ENCODE results near the gene SLC5A3. TPM values are rescaled to one million over a fixed set of nuclear protein-coding genes. Genes with fewer than 3 reads are reported as not detected.
A peak's percentile ranks its signal among the peaks of the same experiment; 100 is the strongest.

The SLC5A3 gene
- total RNA-seq, 2 experiments from 2014 or later = 22.3 to 23.7 TPM

DNA sequence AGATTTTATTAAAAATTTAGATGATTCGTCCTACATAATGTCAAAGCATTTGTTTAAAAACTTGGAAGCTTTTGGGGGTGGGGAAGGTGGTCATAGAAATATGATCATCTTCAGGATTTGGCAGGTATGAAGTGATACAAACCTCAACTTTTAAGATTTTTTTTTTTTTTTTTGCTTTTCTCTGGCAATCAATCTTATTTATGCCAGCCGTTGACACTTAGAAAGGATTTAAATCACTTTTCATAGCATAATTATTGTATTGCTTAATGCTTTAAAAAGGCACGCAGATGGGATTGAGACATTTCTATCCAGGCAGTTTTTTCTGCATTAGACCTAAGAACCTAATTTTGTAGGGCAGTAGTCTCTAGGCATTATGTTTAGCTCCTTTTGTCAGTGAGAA is 19.7 kb downstream of the SLC5A3 start:
- Mint-ChIP-seq H3K27me3 (no peaks in the 10 kb centered on the region), H3K27ac (no peak overlapping the region), H3K4me3 (no peak overlapping the region), H3K4me1 (peaks cover 36% of the 10 kb centered on the region), H3K36me3 (peaks cover 45% of the 10 kb centered on the region), H3K9me3 (no peaks in the 10 kb centered on the region)
- no peak for DNase-seq
- no peak for ATAC-seq (ENCODE audit: low read depth)
- POLR2A ChIA-PET = interaction anchor here (0.6 to 1.7 kb wide), 2 partner anchors 20 to 125 kb away, joined by 3 to 5 read pairs; partner anchors contain the start of genes MRPS6 and SLC5A3

DNA sequence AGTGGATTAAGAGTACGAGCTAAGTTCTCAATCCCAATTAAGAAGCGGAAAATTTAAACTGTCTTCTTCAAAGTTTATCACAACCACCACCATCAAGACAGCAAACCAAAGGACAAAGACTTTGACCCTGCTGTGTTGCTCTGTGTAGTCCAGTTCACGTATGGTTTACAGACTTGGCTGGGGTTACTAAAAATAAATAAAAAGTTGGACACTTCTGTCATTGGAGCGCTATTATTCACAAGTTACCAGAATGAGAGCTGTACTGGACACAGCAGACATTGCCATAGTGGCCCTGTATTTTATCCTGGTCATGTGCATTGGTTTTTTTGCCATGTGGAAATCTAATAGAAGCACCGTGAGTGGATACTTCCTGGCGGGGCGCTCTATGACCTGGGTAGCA is 21.6 kb downstream of the SLC5A3 start:
- no peak for DNase-seq
- no peak for ATAC-seq (ENCODE audit: low read depth)
- Mint-ChIP-seq H3K4me1 (peaks cover 32% of the 10 kb centered on the region), H3K27me3 (no peaks in the 10 kb centered on the region), H3K4me3 (no peak overlapping the region), H3K27ac (no peak overlapping the region), H3K9me3 (no peaks in the 10 kb centered on the region), H3K36me3 (peaks cover 53% of the 10 kb centered on the region)
- POLR2A ChIA-PET = no interaction called here

DNA sequence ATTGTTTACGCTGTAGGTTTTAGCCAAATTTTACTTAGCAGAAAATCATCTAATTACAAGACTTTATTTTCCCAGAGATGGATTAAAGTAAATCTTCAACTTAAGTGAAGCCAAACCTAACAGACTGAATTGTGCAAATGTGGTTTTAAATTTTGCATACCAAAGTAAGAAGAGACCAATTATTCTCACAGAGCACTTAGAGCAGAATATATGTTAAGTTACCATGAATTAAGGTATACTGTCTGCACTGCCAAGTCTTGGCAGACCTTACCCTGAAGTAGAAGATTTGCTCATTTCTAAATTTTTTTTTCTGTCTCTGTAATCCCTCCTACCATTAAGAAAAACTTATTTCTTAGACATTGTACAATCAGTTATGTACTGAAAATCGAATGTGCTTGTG is 24.1 kb downstream of the SLC5A3 start:
- DNase-seq (no peak), ATAC-seq (ENCODE audit: low read depth) (no peak)
- Mint-ChIP-seq H3K27me3 (no peaks in the 10 kb centered on the region), H3K36me3 (peaks cover 69% of the 10 kb centered on the region), H3K9me3 (no peaks in the 10 kb centered on the region), H3K27ac (no peak overlapping the region), H3K4me1 (peaks cover 33% of the 10 kb centered on the region), H3K4me3 (no peak overlapping the region)
- POLR2A ChIA-PET = no interaction called here

DNA sequence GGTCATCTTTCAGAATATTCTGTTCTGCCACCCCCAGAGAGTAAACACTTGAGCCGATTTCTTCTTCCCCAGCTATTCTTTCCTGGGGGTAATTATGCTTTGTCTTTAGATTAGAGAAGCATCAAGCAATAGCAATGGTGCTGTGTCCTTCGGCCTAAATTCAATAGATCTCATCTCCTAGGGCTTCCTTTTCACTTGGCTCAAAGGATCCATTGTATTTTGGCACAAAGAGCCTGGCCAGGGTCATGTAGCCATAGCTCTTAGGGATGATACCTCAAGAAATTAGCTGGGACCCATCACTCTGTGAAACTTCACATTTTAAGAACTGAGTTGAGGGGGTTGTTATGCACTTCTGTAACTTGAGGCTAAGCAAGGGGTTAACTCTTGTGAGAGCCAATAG is 27.0 kb downstream of the SLC5A3 start:
- no peaks in the 10 kb centered on the region for H3K27me3 Mint-ChIP-seq
- H3K27ac Mint-ChIP-seq = no peak overlapping the region
- DNase-seq = no peak
- H3K4me1 Mint-ChIP-seq = peaks cover 35% of the 10 kb centered on the region
- no peak for ATAC-seq (ENCODE audit: low read depth)
- peaks cover 75% of the 10 kb centered on the region for H3K36me3 Mint-ChIP-seq
- H3K4me3 Mint-ChIP-seq = no peak overlapping the region
- H3K9me3 Mint-ChIP-seq = no peaks in the 10 kb centered on the region
- POLR2A ChIA-PET = no interaction called here

DNA sequence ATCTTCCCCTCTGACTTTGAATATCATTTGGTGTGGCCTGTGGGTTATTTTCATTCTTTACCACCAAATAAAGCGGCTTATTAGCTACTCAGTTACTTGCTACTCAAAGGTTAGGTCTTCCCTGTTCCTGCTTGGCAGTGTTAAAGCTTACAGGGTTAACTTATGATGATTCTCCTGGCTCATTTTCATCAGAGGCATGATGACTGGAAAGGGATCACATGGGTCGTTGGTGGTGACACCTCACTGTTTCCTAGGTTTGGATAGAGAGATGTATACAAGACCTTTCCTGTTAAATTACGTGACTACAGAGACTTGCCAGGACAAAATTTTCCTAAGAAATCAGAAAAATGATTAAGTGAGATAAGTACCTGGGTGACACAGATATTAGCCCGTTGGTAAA is 27.4 kb downstream of the SLC5A3 start:
- H3K9me3 Mint-ChIP-seq = no peaks in the 10 kb centered on the region
- POLR2A ChIA-PET = no interaction called here
- DNase-seq (no peak), ATAC-seq (ENCODE audit: low read depth) (no peak)
- no peak overlapping the region for H3K4me3 Mint-ChIP-seq
- peaks cover 33% of the 10 kb centered on the region for H3K4me1 Mint-ChIP-seq
- no peaks in the 10 kb centered on the region for H3K27me3 Mint-ChIP-seq
- peaks cover 74% of the 10 kb centered on the region for H3K36me3 Mint-ChIP-seq
- no peak overlapping the region for H3K27ac Mint-ChIP-seq

DNA sequence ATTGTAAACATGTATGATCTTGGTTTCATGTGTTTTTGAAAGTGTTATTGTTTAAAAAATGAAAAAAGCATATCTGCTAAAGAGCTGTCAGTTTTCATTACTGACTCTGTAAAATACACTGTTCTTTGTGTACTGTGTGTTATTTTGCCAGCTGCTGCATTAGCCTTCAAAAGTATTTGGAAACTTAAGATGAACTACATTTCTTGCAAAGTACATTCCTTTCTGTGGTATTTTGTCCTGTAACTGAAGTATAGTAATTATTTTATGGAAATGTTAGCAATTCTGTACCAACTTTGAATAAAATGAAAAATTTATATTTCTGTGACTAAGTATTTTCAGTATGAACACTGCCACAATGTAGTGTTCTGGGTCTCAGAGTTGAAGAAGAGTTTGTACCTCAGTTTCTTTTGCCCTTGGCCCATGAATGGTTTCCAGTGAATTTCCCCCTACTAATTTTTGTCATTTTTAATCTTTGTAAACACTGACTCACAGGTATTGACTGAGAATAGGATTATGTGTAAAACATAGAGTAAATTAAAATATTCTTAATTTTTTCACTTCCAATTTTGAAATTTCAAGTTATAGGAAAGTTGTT is 32.7 kb downstream of the SLC5A3 start:
- Mint-ChIP-seq H3K4me1 (peaks cover 35% of the 10 kb centered on the region), H3K27me3 (no peaks in the 10 kb centered on the region), H3K4me3 (no peak overlapping the region), H3K27ac (no peak overlapping the region), H3K36me3 (peaks cover 63% of the 10 kb centered on the region), H3K9me3 (no peaks in the 10 kb centered on the region)
- ATAC-seq (ENCODE audit: low read depth) = no peak
- POLR2A ChIA-PET = no interaction called here
- DNase-seq = no peak

DNA sequence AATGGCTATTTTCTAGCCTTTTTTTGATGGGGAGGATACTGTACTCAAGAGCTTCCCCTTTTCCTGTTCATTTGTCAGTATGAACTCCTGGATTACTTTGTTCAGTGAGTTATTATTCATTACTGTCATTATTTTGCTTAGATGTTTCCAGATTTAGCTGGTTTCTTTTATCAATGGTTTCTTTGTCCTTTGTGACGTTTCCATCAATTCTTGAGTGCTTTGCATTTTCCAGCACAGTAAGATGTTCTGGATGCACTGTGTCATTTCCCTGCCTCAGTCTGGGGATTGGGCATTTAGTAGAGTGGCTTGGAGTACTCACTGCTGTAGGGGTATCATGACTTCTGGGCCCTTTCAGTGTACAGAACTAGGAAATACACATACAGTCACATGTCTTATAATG is 34.2 kb downstream of the SLC5A3 start:
- no peak for ATAC-seq (ENCODE audit: low read depth)
- peaks cover 68% of the 10 kb centered on the region for H3K36me3 Mint-ChIP-seq
- no peaks in the 10 kb centered on the region for H3K27me3 Mint-ChIP-seq
- POLR2A ChIA-PET = no interaction called here
- H3K4me1 Mint-ChIP-seq = peaks cover 35% of the 10 kb centered on the region
- no peak for DNase-seq
- no peak overlapping the region for H3K27ac Mint-ChIP-seq
- no peak overlapping the region for H3K4me3 Mint-ChIP-seq
- H3K9me3 Mint-ChIP-seq = no peaks in the 10 kb centered on the region

DNA sequence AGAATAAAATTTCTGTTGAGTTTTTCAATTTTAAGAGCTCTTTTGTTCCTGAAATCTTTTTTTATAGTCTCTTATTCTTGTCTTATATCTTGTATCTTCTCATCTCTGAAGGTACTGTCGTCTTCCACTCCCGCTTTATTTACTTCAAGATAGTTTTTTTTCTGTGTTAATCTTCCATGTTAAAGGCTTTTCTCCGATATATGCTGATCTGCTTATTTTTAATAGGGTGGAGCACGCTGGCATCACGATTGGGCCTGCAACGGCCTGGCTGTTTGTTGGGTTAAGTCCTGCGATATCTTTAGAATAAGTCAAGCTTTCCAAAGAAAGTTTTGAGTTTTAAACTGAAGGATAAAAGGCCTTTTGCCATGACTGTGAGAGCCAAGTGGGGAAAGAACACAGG is 35.7 kb downstream of the SLC5A3 start:
- H3K36me3 Mint-ChIP-seq = peaks cover 65% of the 10 kb centered on the region
- no peaks in the 10 kb centered on the region for H3K9me3 Mint-ChIP-seq
- H3K4me1 Mint-ChIP-seq = peaks cover 43% of the 10 kb centered on the region
- POLR2A ChIA-PET = interaction anchor here (1.5 kb wide), 1 partner anchor 8 kb away, joined by 4 read pairs; no protein-coding TSS in a partner anchor
- ATAC-seq (ENCODE audit: low read depth) = no peak
- DNase-seq = no peak
- H3K27ac Mint-ChIP-seq = no peak overlapping the region
- H3K27me3 Mint-ChIP-seq = no peaks in the 10 kb centered on the region
- no peak overlapping the region for H3K4me3 Mint-ChIP-seq

DNA sequence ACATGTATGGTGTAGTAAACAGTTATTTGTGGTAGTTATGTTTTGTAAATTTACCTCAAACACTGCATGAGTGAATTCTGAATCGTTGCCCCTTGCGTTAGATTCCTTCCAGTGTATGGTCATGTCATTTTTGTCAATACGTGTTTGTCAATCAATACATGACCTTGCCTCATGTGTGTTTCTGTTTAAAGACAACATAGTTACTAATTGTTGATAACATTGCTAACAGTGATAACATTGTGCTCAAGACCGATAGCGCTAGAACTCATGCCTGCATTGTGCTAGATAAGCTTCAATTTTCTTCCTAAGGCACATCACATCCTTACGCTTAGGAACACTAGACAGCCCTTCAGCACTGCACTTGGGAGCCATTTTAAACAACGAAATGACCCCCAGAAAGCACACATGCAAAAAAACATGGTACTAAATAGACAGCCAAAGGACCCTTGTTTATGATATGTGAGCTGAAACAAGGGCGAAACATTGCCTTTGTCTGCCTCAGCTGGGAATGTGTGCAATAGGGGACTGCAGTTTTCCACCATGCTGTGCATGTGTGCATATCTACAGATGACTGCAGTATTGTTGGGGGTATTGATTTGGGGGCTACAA is 37.3 kb downstream of the SLC5A3 start:
- Mint-ChIP-seq H3K27me3 (no peaks in the 10 kb centered on the region), H3K4me3 (no peak overlapping the region), H3K27ac (no peak overlapping the region), H3K4me1 (peaks cover 40% of the 10 kb centered on the region), H3K9me3 (no peaks in the 10 kb centered on the region), H3K36me3 (peaks cover 69% of the 10 kb centered on the region)
- ATAC-seq (ENCODE audit: low read depth) = no peak
- DNase-seq = no peak
- POLR2A ChIA-PET = interaction anchor here (1.1 kb wide), 1 partner anchor 19 kb away, joined by 3 read pairs; no protein-coding TSS in a partner anchor

DNA sequence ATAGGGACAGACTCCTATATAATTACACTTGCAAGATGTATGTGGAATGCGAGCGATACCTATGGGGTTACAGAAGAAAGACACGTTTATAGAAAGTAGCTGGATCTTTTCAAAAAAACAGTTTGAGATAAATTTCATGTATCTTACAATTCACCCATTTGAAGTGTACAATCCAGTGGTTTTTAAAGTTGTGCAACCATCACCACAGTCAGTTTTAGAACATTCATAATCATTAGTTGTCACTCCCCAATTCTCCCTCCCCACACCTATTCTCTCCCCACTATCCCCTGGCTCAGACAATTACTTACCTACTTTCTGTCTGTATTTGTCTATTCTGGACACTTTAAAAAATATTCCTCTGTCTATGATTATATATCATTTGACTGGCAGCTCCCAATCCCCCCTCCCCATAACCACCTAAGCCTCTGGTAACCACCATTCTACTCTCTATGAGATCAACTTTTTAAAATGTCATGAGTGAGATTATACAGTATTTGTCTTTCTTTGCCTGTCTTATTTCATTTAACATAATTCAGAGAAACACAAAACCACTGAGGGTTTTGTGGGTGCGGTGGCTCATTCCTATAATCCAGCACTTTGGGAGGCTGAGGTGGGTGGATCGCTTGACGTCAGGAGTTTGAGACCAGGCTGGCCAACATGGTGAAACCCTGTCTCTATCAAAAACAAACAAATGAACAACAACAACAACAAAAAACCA is 39.1 kb downstream of the SLC5A3 start:
- H3K36me3 Mint-ChIP-seq = peaks cover 65% of the 10 kb centered on the region
- H3K9me3 Mint-ChIP-seq = no peaks in the 10 kb centered on the region
- peak; percentile 47 for ATAC-seq (ENCODE audit: low read depth)
- H3K4me1 Mint-ChIP-seq = peaks cover 37% of the 10 kb centered on the region
- POLR2A ChIA-PET = no interaction called here
- DNase-seq = peak; percentile 30
- H3K4me3 Mint-ChIP-seq = peak overlapping the region; percentile 35
- peak overlapping the region; percentile 38 for H3K27ac Mint-ChIP-seq
- no peaks in the 10 kb centered on the region for H3K27me3 Mint-ChIP-seq

DNA sequence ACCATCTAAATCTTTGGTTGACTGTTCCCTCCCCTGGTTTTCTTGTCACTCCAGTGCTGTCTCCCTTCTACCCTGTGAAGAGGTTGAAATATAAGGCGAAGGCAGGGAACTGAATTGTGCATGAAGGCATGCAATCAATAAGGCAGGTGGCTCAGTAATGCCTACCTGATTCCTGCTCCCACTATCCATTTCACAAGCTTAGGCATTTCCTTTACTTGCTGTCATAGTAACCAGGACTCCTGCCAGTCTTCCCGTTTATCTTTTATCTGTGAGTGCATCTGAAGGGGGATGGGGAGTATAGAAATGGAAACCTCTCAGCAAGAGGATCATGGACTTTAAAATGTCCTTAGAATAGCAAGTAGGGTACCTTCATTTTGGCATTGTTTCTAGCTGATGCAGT is 40.5 kb downstream of the SLC5A3 start:
- Mint-ChIP-seq H3K4me3 (no peak overlapping the region), H3K36me3 (peaks cover 56% of the 10 kb centered on the region)

DNA sequence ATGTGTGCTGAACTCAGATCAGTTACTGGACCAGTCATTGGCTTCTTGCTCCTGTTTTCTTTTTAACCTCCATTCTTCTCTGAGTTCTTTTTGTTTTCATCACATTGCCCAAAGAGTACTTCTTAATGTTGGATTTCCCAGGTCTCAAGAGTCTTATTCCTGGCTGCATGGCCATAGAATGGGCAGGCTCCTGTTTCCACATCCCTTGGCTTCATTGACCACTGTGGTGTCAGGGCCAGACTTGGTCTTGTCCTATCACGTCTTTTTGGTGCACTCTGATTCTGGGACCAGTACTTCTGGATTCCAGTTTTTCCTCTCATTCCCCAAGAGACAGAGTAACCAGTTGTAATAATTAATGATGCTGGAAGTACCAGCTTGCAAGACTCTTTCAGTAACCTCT is 41.8 kb downstream of the SLC5A3 start:
- no peak for DNase-seq
- no peaks in the 10 kb centered on the region for H3K9me3 Mint-ChIP-seq
- peaks cover 28% of the 10 kb centered on the region for H3K4me1 Mint-ChIP-seq
- no peak overlapping the region for H3K27ac Mint-ChIP-seq
- POLR2A ChIA-PET = no interaction called here
- H3K36me3 Mint-ChIP-seq = peaks cover 54% of the 10 kb centered on the region
- no peak overlapping the region for H3K4me3 Mint-ChIP-seq
- no peak for ATAC-seq (ENCODE audit: low read depth)
- no peaks in the 10 kb centered on the region for H3K27me3 Mint-ChIP-seq

More for the DNA sequence above, 40.5 kb downstream of the SLC5A3 start:
- no peak for ATAC-seq (ENCODE audit: low read depth)
- Mint-ChIP-seq H3K27ac (no peak overlapping the region), H3K4me1 (peaks cover 31% of the 10 kb centered on the region), H3K27me3 (no peaks in the 10 kb centered on the region), H3K9me3 (no peaks in the 10 kb centered on the region)
- POLR2A ChIA-PET = interaction anchor here (1.2 kb wide), 1 partner anchor 15 kb away, joined by 4 read pairs; no protein-coding TSS in a partner anchor
- DNase-seq = no peak

DNA sequence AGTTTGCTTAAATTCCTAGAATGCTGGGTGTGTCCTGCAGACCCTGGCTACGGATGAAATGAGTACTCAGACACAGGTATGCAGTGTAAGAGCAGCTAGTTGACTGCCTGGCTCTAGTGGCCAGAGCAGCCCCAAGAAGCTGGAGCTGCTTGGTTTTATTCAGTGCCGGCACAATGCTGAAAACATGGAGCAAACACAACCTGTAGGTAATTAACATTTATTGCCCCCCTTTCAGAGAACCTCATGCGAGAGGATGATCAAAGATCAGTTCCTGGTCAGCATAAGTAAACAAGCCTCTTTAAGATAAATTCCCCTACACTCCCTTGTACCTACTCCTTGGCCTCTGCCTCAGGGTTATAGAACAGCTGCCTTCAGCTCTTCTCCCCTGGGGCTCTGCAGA is 43.2 kb downstream of the SLC5A3 start:
- H3K4me1 Mint-ChIP-seq = peaks cover 22% of the 10 kb centered on the region
- H3K4me3 Mint-ChIP-seq = no peak overlapping the region
- H3K9me3 Mint-ChIP-seq = no peaks in the 10 kb centered on the region
- DNase-seq = no peak
- POLR2A ChIA-PET = interaction anchor here (1.2 kb wide), 1 partner anchor 8 kb away, joined by 4 read pairs; no protein-coding TSS in a partner anchor
- H3K27ac Mint-ChIP-seq = peak overlapping the region; percentile 17
- no peak for ATAC-seq (ENCODE audit: low read depth)
- no peaks in the 10 kb centered on the region for H3K27me3 Mint-ChIP-seq
- peaks cover 55% of the 10 kb centered on the region for H3K36me3 Mint-ChIP-seq

DNA sequence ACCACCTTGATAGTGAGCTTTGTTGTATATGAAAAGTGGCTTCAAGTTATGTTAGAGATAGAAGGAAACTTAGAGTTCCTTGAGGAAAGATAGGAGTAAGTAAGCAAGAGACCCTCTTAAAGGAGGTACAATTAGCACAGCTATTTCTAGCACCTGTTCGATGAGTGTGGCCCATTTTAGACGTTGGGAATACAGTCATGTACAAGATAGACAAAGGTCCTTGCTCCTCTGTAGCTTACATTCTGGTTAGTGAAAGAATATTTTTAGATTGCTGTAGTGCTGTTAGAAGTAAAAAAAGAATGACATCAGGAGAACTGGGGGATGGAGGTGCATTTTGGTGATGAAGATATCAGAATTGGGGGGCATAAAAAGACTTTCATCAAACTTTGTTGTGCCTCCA is 47.5 kb downstream of the SLC5A3 start:
- Mint-ChIP-seq H3K4me3 (no peak overlapping the region), H3K9me3 (peaks cover 5% of the 10 kb centered on the region), H3K27me3 (no peaks in the 10 kb centered on the region), H3K4me1 (peaks cover 5% of the 10 kb centered on the region), H3K36me3 (peaks cover 56% of the 10 kb centered on the region), H3K27ac (no peak overlapping the region)
- no peak for DNase-seq
- POLR2A ChIA-PET = interaction anchor here (1.2 kb wide), 1 partner anchor 8 kb away, joined by 4 read pairs; no protein-coding TSS in a partner anchor
- no peak for ATAC-seq (ENCODE audit: low read depth)
